Esophagus muscularis mucosa (tissue), 4 donors: ENCODE data around the gene POLR2E. TPM values are rescaled to one million over a fixed set of nuclear protein-coding genes. Genes with fewer than 3 reads are reported as not detected.

Experiments
- DNase-seq: peaks from one replicate; pipeline ENCODE4 v3.0.0-alpha.2; 2017; ENCODE audit errors: extremely low spot score
- H3K27ac ChIP-seq, 4 donors: fragments of 200-600 bp; sonication (generic); replicated peaks in 1 of 4; 1 replicate in 3 of 4; 2 replicates in 1 of 4; pipeline ENCODE4 v1.5.1; 2016 to 2019; ENCODE audit warnings: mild to moderate bottlenecking in 1 of 4
- H3K27me3 ChIP-seq, 4 donors: fragments of 200-600 bp; sonication (generic); one replicate each; pipeline versions ENCODE4 v1.5.1 to v1.6.0; 2016 to 2019
- H3K36me3 ChIP-seq, 4 donors: fragments of 200-600 bp; sonication (generic); one replicate each; pipeline ENCODE4 v1.5.1; 2016 to 2019
- H3K4me1 ChIP-seq, 4 donors: fragments of 200-600 bp; sonication (generic); one replicate each; pipeline ENCODE4 v1.5.1; 2016 to 2019
- H3K4me3 ChIP-seq, 4 donors: fragments of 200-600 bp; sonication (generic); 1 replicate in 2 of 4; 2 replicates in 2 of 4; pipeline ENCODE4 v1.5.1; 2016 to 2019; ENCODE audit warnings: mild to moderate bottlenecking in 4 of 4, moderate library complexity in 1 of 4
- H3K9me3 ChIP-seq, 4 donors: fragments of 200-600 bp; sonication (generic); 1 replicate in 3 of 4; 2 replicates in 1 of 4; pipeline ENCODE4 v1.5.1; 2016 to 2019
- EP300 ChIP-seq: sonication (generic); formaldehyde crosslinking; IDR thresholded peaks from one replicate; pipeline ENCODE4 v1.6.1; 2017; ENCODE audit warnings: antibody characterized with exemption
- POLR2A ChIP-seq: fragments of 450-650 bp; IDR thresholded peaks from one replicate; pipeline ENCODE4 v1.6.1; 2017; ENCODE audit warnings: antibody characterized with exemption, moderate library complexity, mild to moderate bottlenecking, low read depth
- POLR2AphosphoS5 ChIP-seq, 2 donors: sonication (generic); formaldehyde crosslinking; IDR thresholded peaks; one replicate each; pipeline ENCODE4 v1.6.1; 2017; ENCODE audit warnings: antibody characterized with exemption in 2 of 2
- WGBS: methylation state at CpG from one replicate; pipeline ENCODE4 v1.1.5; 2018; 5-methylcytosine and 5-hydroxymethylcytosine counted together
- intact Hi-C: fragments of 100-400 bp; cut with DNase I; formaldehyde crosslinking; loops from one replicate; pipeline ENCODE4 v1.15.1; 2023
- total RNA-seq, 4 donors: library from RNA; depleted of rRNA; stranded (reverse); fragments of >200 nt; gene quantifications; one replicate each; pipeline versions ENCODE4 v1.1.0 to v1.2.1, GENCODE V29; 2016
- TF ChIP-seq, protein P1 (sequence below), 3 experiments: fragments of 200-600 bp in 2 of 3; fragments of 450-650 bp in 1 of 3; sonication (generic) in 2 of 3; IDR thresholded peaks; one replicate each; pipeline ENCODE4 v1.5.1; 2017 to 2019; ENCODE audit warnings: antibody characterized with exemption in 3 of 3, mild to moderate bottlenecking in 2 of 3, moderate library complexity in 1 of 3

The POLR2E gene
- total RNA-seq, 4 donors from 2014 or later = 96.8 to 198 (median 135) TPM

DNA sequence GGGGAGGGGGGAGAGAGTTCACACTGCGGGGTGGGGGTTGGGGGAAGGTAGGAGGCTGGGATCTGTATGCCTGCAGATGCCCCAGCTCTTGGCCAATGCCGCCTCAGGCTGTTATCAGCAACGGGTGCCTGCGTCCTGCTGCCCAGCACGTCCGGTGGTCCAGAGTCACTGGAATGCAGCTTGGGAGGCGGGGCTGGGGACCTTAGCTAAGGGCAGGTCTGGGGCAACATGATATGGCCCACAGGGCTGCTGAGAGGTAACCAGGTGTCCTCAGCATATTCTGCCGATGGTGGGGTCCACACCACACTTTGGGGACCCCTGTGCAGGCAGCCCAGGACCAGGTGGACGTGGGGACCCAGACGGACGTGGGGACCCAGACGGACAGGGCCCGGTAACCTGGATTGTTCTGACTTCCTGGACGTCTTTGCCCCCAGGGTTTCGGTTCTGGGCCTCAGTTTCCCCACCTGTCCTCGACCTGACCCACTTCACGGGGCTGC is 28.9 kb downstream of the POLR2E start:
- peaks cover 22 to 64% (median 52%) of the 10 kb centered on the region in 4 donors for H3K4me1 ChIP-seq
- DNase-seq = no peak
- H3K4me3 ChIP-seq = peak overlapping the region; percentile 48 to 60 (median 50)
- intact Hi-C loops = no loop called here
- no peaks in the 10 kb centered on the region for H3K9me3 ChIP-seq
- H3K36me3 ChIP-seq = no peaks in the 10 kb centered on the region
- peaks cover 15 to 72% (median 49%) of the 10 kb centered on the region in 4 donors for H3K27me3 ChIP-seq
- no peak overlapping the region for H3K27ac ChIP-seq
- WGBS = 40% methylated on average over 10 of the region's 17 CpGs
- TF ChIP-seq POLR2A (no peak), EP300 (no peak), POLR2AphosphoS5 (IDR thresholded peaks at IDR 0.05) (no peak)
- TF ChIP-seq, protein P1, sequence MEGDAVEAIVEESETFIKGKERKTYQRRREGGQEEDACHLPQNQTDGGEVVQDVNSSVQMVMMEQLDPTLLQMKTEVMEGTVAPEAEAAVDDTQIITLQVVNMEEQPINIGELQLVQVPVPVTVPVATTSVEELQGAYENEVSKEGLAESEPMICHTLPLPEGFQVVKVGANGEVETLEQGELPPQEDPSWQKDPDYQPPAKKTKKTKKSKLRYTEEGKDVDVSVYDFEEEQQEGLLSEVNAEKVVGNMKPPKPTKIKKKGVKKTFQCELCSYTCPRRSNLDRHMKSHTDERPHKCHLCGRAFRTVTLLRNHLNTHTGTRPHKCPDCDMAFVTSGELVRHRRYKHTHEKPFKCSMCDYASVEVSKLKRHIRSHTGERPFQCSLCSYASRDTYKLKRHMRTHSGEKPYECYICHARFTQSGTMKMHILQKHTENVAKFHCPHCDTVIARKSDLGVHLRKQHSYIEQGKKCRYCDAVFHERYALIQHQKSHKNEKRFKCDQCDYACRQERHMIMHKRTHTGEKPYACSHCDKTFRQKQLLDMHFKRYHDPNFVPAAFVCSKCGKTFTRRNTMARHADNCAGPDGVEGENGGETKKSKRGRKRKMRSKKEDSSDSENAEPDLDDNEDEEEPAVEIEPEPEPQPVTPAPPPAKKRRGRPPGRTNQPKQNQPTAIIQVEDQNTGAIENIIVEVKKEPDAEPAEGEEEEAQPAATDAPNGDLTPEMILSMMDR (IDR thresholded peaks at IDR 0.05) = no peak

DNA sequence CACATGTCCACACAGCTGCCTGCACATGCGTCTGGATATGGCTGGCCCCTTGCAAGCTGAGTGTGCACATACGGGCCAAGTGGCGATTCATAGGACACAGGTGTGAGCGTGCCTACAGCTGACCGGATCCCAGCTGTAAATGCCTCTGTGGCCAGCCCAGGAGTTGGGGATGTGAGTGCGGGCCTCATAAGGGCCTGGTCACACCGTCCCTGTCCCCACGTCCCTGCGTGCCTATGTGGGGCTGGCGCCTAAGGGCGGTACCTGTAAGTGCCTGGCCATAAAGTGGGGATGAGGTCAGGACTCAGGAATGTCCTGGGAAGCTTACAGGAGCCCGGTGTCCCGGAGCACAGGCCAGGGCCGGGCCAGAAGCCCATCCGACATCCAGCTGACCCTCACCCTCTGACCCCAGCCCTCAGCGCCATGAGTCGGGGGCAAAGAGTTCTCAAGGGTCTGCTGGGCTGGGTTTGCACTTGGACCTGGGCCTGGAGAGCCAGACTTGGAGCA is 29.5 kb downstream of the POLR2E start:
- H3K9me3 ChIP-seq = no peaks in the 10 kb centered on the region
- no peak overlapping the region for H3K27ac ChIP-seq
- DNase-seq = no peak
- intact Hi-C loops = no loop called here
- H3K4me3 ChIP-seq = no peak overlapping the region
- no peaks in the 10 kb centered on the region for H3K36me3 ChIP-seq
- peaks cover 22 to 57% (median 46%) of the 10 kb centered on the region in 4 donors for H3K4me1 ChIP-seq
- WGBS = 53% methylated on average over 6 of the region's 17 CpGs
- TF ChIP-seq EP300 (no peak), POLR2A (no peak), POLR2AphosphoS5 (IDR thresholded peaks at IDR 0.05) (no peak)
- TF ChIP-seq, protein P1 (IDR thresholded peaks at IDR 0.05) = no peak
- peaks cover 11 to 66% (median 44%) of the 10 kb centered on the region in 4 donors for H3K27me3 ChIP-seq

DNA sequence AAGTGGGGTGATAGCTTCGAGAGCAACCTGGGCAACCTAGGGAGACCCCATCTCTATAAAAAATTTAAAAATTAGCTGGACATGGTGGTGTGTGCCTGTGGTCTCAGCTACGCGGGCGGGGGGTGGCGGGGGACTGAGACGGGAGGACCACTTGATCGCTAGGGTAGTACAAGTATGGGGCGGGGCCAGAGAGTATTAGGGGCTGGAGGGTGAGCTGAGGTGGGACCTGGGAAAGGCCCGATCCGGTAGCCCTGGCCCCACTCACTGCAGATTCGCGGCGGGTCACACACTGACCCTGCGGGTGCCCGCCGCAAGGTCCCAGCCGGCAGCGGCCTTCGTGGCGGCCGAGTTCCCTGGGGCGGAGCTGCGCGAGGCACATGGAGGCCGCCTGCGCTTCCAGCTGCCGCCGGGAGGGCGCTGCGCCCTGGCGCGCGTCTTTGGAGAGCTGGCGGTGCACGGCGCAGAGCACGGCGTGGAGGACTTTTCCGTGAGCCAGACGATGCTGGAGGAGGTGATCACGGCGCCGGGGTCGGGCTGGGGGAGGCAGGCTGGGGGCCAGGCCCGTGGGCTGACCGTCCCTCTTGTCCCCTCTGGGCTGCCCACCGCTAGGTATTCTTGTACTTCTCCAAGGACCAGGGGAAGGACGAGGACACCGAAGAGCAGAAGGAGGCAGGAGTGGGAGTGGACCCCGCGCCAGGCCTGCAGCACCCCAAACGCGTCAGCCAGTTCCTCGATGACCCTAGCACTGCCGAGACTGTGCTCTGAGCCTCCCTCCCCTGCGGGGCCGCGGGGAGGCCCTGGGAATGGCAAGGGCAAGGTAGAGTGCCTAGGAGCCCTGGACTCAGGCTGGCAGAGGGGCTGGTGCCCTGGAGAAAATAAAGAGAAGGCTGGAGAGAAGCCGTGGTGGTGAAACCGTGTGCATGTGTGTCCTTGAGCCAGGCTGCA is 30.2 kb downstream of the POLR2E start:
- Histone ChIP-seq H3K27ac (no peak overlapping the region), H3K9me3 (peaks cover 0 to under 1% (median 0%) of the 10 kb centered on the region in 4 donors), H3K4me3 (peak overlapping the region in 2 of 4 donors; percentile 12 to 33), H3K4me1 (peaks cover 22 to 55% (median 43%) of the 10 kb centered on the region in 4 donors), H3K36me3 (no peaks in the 10 kb centered on the region), H3K27me3 (peaks cover 11 to 59% (median 39%) of the 10 kb centered on the region in 4 donors)
- no peak for DNase-seq
- 13% methylated on average over 22 of the region's 60 CpGs for WGBS
- intact Hi-C loops = no loop called here
- TF ChIP-seq POLR2A (no peak), EP300 (no peak), POLR2AphosphoS5 (IDR thresholded peaks at IDR 0.05) (peak in 1 of 2 donors; percentile 37)
- TF ChIP-seq, protein P1 (IDR thresholded peaks at IDR 0.05) = peak; percentile 60 to 90 (median 60)

DNA sequence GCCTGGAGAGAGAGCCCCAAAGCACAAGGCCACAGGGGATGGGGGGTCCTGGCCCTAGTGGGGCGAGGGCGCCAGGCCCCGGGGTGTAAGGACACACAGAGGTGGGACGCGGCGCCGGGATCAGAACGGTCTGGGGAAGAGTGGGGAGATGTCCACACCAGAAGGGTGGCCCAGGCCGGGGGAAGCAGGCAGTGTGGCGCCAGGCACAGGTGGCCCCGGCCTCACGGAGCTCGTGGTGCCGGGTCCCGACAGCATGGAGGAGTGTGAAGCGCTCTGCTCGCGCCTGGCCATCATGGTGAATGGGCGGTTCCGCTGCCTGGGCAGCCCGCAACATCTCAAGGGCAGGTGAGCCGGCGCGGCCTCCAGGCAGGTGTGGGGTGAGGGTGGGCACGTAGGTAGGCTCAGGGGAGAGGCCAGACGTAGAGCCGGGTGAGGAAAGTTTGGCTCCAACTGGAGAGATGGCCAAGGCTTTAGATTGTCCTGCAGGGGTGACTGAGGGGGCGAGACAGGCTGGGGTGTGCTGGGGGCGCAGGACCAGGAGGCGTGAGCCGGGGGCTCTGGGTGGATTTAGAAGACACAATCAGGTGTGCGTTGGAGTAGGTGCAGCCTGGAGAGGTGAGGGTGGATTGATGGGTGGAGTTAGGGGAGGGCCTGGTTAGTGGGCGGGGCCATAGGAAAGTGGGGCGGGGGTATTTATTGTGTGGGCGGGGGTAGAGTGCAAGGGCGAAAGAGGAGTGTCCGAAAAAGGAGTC is 31.1 kb downstream of the POLR2E start:
- DNase-seq = no peak
- WGBS = 67% methylated on average over 33 of the region's 37 CpGs
- intact Hi-C loops = no loop called here
- H3K4me1 ChIP-seq = peaks cover 20 to 49% (median 35%) of the 10 kb centered on the region in 4 donors
- peaks cover 0 to 8% (median 5%) of the 10 kb centered on the region in 4 donors for H3K9me3 ChIP-seq
- H3K36me3 ChIP-seq = no peaks in the 10 kb centered on the region
- peaks cover 7 to 50% (median 35%) of the 10 kb centered on the region in 4 donors for H3K27me3 ChIP-seq
- no peak overlapping the region for H3K27ac ChIP-seq
- TF ChIP-seq POLR2AphosphoS5 (IDR thresholded peaks at IDR 0.05) = no peak
- TF ChIP-seq POLR2A = no peak
- no peak for TF ChIP-seq EP300
- TF ChIP-seq, protein P1 (IDR thresholded peaks at IDR 0.05) = no peak
- H3K4me3 ChIP-seq = no peak overlapping the region
